IPS-11a (cell line): ENCODE measurements around the gene SCLT1.

Experiments used
- H3K4me3 ChIP-seq: one replicate; pipeline ENCODE4 v1.5.1; 2013; ENCODE audit warnings: low read depth, low read length, control low read depth

SCLT1 gene

DNA sequence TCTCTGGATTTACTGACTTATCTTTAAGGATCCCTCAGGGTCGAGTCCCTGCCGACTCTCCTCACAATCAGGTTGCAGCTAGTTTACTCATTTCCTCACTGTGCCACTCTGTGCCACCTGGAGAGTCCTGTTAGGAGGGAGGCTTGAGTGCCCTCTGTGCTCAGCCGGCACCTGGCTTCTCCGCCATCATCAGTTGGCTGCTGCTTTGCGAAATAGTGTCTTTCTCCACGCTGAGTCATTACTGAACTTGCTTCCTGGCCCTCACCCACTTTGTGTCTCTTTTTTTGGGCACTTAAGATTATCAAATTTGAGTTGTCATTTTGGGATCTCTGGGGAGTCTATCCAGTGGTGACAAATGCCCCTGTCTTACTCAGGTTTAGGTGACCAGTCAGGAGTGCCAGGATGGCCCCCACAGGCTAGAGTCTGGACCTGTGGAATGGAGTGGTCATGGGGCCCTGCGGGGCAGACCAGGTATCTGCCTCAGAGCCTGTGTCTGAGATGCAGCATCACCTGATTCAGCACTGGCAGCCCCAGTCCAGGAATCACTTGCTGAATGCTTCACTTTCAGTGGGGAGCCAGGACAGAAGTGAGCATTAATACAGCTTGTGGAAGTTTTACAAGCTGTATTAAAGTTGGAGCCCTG lies 246.1 kb downstream of the SCLT1 start:
- no peak overlapping the region for H3K4me3 ChIP-seq

DNA sequence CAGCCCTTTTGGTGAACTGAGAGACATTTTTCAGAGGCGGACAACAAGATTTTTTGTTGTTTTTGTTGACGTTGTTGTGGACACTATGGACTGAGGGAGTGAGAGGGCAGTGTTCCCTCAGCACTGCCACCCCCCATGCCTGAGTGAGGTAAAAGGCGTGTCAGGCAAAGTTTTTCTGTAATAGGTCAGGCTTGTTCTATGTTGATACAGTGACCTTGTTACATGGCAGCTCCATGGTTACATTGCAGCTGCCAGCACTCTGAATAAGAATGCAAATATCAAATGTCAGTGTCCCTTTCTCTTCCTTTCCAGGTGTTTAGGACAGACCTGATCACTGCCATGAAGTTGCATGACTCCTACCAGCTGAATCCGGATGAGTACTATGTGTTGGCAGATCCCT lies 247.3 kb downstream of the SCLT1 start:
- no peak overlapping the region for H3K4me3 ChIP-seq

DNA sequence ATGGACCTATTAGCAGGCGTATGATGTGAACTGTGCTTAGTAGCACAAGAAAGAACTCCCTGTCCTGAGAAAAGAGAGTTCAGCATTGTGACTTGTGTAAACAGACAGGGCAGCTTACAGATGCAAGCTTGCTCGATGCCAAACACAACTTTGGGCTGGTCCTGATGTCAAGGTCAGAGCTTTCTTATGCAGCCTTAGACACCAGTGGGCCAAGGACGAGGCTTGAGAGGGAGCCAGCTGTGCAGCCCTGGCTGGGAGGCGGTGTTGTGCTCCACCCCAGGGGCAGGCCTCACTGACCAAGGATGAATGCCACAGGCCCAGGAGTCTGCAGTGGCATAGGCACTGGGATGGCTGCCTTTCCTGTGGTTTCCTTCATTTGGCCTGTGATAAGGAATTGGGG lies 248.4 kb downstream of the SCLT1 start:
- H3K4me3 ChIP-seq: no peak overlapping the region

- no peak overlapping the region for H3K4me3 ChIP-seq
Measured at GRCh38 chr4:128841402-128841801, 251.9 kb downstream of the SCLT1 start.

DNA sequence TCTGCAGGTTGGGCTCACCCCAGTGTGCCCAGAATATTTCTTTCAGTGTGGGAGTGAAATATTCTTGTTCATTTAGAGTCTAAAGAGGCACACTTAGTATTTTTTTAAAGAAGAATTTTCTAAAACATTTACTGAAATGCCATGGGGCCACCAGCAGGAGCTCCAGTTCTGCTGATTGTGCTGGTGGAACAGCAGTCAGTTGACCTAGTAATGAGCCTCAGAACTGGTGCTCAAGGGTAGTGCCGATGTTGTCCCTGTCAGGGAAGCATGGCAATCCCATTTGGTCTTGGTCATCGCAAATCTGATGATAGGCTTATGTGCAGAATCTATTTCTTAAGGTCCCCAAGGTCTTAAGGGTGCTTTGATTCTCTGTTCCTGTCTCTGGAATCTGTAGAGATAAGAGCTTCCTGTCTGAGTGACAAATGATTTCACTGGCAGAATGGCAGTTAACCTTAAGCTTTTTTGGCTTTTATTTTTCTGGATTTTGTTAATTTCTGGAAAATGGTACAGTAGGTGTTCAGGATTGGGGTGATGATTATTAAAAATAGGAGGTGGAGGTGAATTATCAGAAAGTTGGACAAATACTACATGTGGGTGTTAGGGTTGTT lies 252.5 kb downstream of the SCLT1 start:
- no peak overlapping the region for H3K4me3 ChIP-seq

- H3K4me3 ChIP-seq: no peak overlapping the region
Measured at GRCh38 chr4:128837679-128838078, 255.7 kb downstream of the SCLT1 start.

GRCh38 chr4:128837198-128837597 lies 256.1 kb downstream of the SCLT1 start:
- no peak overlapping the region for H3K4me3 ChIP-seq

GRCh38 chr4:128835498-128836222 lies 257.7 kb downstream of the SCLT1 start:
- no peak overlapping the region for H3K4me3 ChIP-seq
